ENCODE data around the gene PGBD5. TPM values are rescaled to one million over a fixed set of nuclear protein-coding genes. Genes with fewer than 3 reads are reported as not detected.
A peak's percentile ranks its signal among the peaks of the same experiment; 100 is the strongest.

Gene PGBD5
- total and polyA plus RNA-seq, 9 donors, result 5.8 to 36.6 (median 23.7) TPM

- H3K27ac ChIP-seq (ENCODE audit: low read length), result peak overlapping the region; percentile 91
- H3K4me3 ChIP-seq (ENCODE audit: low read length), result no peak overlapping the region
- no peaks in the 10 kb centered on the region for H3K9me3 ChIP-seq (replicated peaks; ENCODE audit: control insufficient read depth, low read depth, low read length)
- H3K27me3 ChIP-seq (ENCODE audit: control insufficient read depth, insufficient read depth, low read length), result no peaks in the 10 kb centered on the region
- 84% methylated on average over 22 of the region's 23 CpGs for WGBS (ENCODE audit: insufficient coverage)
- peaks cover 58% of the 10 kb centered on the region for H3K4me1 ChIP-seq (ENCODE audit: control insufficient read depth, insufficient read depth, low read length)
- DNase-seq, result no peak
- peaks cover 17% of the 10 kb centered on the region for H3K36me3 ChIP-seq (ENCODE audit: control insufficient read depth, insufficient read depth, low read length)
Observed at GRCh38 chr1:230322967-230323547, 103.1 kb downstream of the PGBD5 start.

GRCh38 chr1:230322421-230322756 lies 103.7 kb downstream of the PGBD5 start:
- WGBS (ENCODE audit: insufficient coverage), result 27% methylated on average over 11 of the region's 15 CpGs
- H3K4me1 ChIP-seq (ENCODE audit: control insufficient read depth, insufficient read depth, low read length), result peaks cover 64% of the 10 kb centered on the region
- no peaks in the 10 kb centered on the region for H3K27me3 ChIP-seq (ENCODE audit: control insufficient read depth, insufficient read depth, low read length)
- peak; percentile 62 for DNase-seq
- no peak overlapping the region for H3K4me3 ChIP-seq (ENCODE audit: low read length)
- peaks cover 17% of the 10 kb centered on the region for H3K36me3 ChIP-seq (ENCODE audit: control insufficient read depth, insufficient read depth, low read length)
- H3K27ac ChIP-seq (ENCODE audit: low read length), result peak overlapping the region; percentile 91
- H3K9me3 ChIP-seq (replicated peaks; ENCODE audit: control insufficient read depth, low read depth, low read length), result no peaks in the 10 kb centered on the region

GRCh38 chr1:230321741-230322420 lies 104.3 kb downstream of the PGBD5 start:
- Histone ChIP-seq H3K4me1 (ENCODE audit: control insufficient read depth, insufficient read depth, low read length) (peaks cover 64% of the 10 kb centered on the region), H3K27me3 (ENCODE audit: control insufficient read depth, insufficient read depth, low read length) (no peaks in the 10 kb centered on the region), H3K4me3 (ENCODE audit: low read length) (no peak overlapping the region), H3K27ac (ENCODE audit: low read length) (peak overlapping the region; percentile 91), H3K9me3 (replicated peaks; ENCODE audit: control insufficient read depth, low read depth, low read length) (no peaks in the 10 kb centered on the region), H3K36me3 (ENCODE audit: control insufficient read depth, insufficient read depth, low read length) (peaks cover 17% of the 10 kb centered on the region)
- DNase-seq, result peak; percentile 65
- WGBS (ENCODE audit: insufficient coverage), result 55% methylated on average over 18 of the region's 18 CpGs

GRCh38 chr1:230321341-230321740 lies 104.8 kb downstream of the PGBD5 start:
- peaks cover 17% of the 10 kb centered on the region for H3K36me3 ChIP-seq (ENCODE audit: control insufficient read depth, insufficient read depth, low read length)
- H3K4me1 ChIP-seq (ENCODE audit: control insufficient read depth, insufficient read depth, low read length), result peaks cover 64% of the 10 kb centered on the region
- no peak overlapping the region for H3K4me3 ChIP-seq (ENCODE audit: low read length)
- H3K27me3 ChIP-seq (ENCODE audit: control insufficient read depth, insufficient read depth, low read length), result no peaks in the 10 kb centered on the region
- peak overlapping the region; percentile 91 for H3K27ac ChIP-seq (ENCODE audit: low read length)
- no peaks in the 10 kb centered on the region for H3K9me3 ChIP-seq (replicated peaks; ENCODE audit: control insufficient read depth, low read depth, low read length)
- DNase-seq, result no peak
- WGBS (ENCODE audit: insufficient coverage), result 96% methylated on average over 4 of the region's 9 CpGs

GRCh38 chr1:230320804-230321203 lies 105.3 kb downstream of the PGBD5 start:
- Histone ChIP-seq H3K27ac (ENCODE audit: low read length) (peak overlapping the region; percentile 91), H3K36me3 (ENCODE audit: control insufficient read depth, insufficient read depth, low read length) (peaks cover 17% of the 10 kb centered on the region), H3K27me3 (ENCODE audit: control insufficient read depth, insufficient read depth, low read length) (no peaks in the 10 kb centered on the region), H3K9me3 (replicated peaks; ENCODE audit: control insufficient read depth, low read depth, low read length) (no peaks in the 10 kb centered on the region), H3K4me3 (ENCODE audit: low read length) (no peak overlapping the region), H3K4me1 (ENCODE audit: control insufficient read depth, insufficient read depth, low read length) (peaks cover 64% of the 10 kb centered on the region)
- peak; percentile 84 for DNase-seq
- 69% methylated on average over 2 of the region's 4 CpGs for WGBS (ENCODE audit: insufficient coverage)

- peaks cover 64% of the 10 kb centered on the region for H3K4me1 ChIP-seq (ENCODE audit: control insufficient read depth, insufficient read depth, low read length)
- no peak overlapping the region for H3K4me3 ChIP-seq (ENCODE audit: low read length)
- H3K27me3 ChIP-seq (ENCODE audit: control insufficient read depth, insufficient read depth, low read length), result no peaks in the 10 kb centered on the region
- H3K36me3 ChIP-seq (ENCODE audit: control insufficient read depth, insufficient read depth, low read length), result peaks cover 3% of the 10 kb centered on the region
- peak overlapping the region; percentile 7 for H3K27ac ChIP-seq (ENCODE audit: low read length)
- no peak for DNase-seq
- WGBS (ENCODE audit: insufficient coverage), result 96% methylated on average over 11 of the region's 17 CpGs
- no peaks in the 10 kb centered on the region for H3K9me3 ChIP-seq (replicated peaks; ENCODE audit: control insufficient read depth, low read depth, low read length)
Observed at GRCh38 chr1:230319014-230319747, 107.0 kb downstream of the PGBD5 start.

- peak; percentile 39 for DNase-seq
- H3K36me3 ChIP-seq (ENCODE audit: control insufficient read depth, insufficient read depth, low read length), result peaks cover 3% of the 10 kb centered on the region
- H3K4me3 ChIP-seq (ENCODE audit: low read length), result no peak overlapping the region
- WGBS (ENCODE audit: insufficient coverage), result 78% methylated on average over 19 of the region's 23 CpGs
- H3K9me3 ChIP-seq (replicated peaks; ENCODE audit: control insufficient read depth, low read depth, low read length), result no peaks in the 10 kb centered on the region
- peaks cover 55% of the 10 kb centered on the region for H3K4me1 ChIP-seq (ENCODE audit: control insufficient read depth, insufficient read depth, low read length)
- H3K27ac ChIP-seq (ENCODE audit: low read length), result peak overlapping the region; percentile 7
- H3K27me3 ChIP-seq (ENCODE audit: control insufficient read depth, insufficient read depth, low read length), result no peaks in the 10 kb centered on the region
Observed at GRCh38 chr1:230317823-230318819, 108.0 kb downstream of the PGBD5 start.

GRCh38 chr1:230316864-230317745 lies 109.0 kb downstream of the PGBD5 start:
- H3K27ac ChIP-seq (ENCODE audit: low read length), result no peak overlapping the region
- 84% methylated on average over 17 of the region's 23 CpGs for WGBS (ENCODE audit: insufficient coverage)
- no peaks in the 10 kb centered on the region for H3K9me3 ChIP-seq (replicated peaks; ENCODE audit: control insufficient read depth, low read depth, low read length)
- H3K36me3 ChIP-seq (ENCODE audit: control insufficient read depth, insufficient read depth, low read length), result no peaks in the 10 kb centered on the region
- peaks cover 45% of the 10 kb centered on the region for H3K4me1 ChIP-seq (ENCODE audit: control insufficient read depth, insufficient read depth, low read length)
- H3K4me3 ChIP-seq (ENCODE audit: low read length), result no peak overlapping the region
- DNase-seq, result no peak
- no peaks in the 10 kb centered on the region for H3K27me3 ChIP-seq (ENCODE audit: control insufficient read depth, insufficient read depth, low read length)

GRCh38 chr1:230315099-230315498 lies 111.0 kb downstream of the PGBD5 start:
- no peak overlapping the region for H3K4me3 ChIP-seq (ENCODE audit: low read length)

More at GRCh38 chr1:230315099-230315498, 111.0 kb downstream of the PGBD5 start:
- H3K27me3 ChIP-seq (ENCODE audit: control insufficient read depth, insufficient read depth, low read length), result no peaks in the 10 kb centered on the region
- no peaks in the 10 kb centered on the region for H3K9me3 ChIP-seq (replicated peaks; ENCODE audit: control insufficient read depth, low read depth, low read length)
- DNase-seq, result no peak
- WGBS (ENCODE audit: insufficient coverage), result 73% methylated on average over 6 of the region's 6 CpGs
- H3K4me1 ChIP-seq (ENCODE audit: control insufficient read depth, insufficient read depth, low read length), result peaks cover 27% of the 10 kb centered on the region
- no peak overlapping the region for H3K27ac ChIP-seq (ENCODE audit: low read length)
- H3K36me3 ChIP-seq (ENCODE audit: control insufficient read depth, insufficient read depth, low read length), result no peaks in the 10 kb centered on the region
